NT2/D1 (cell line): ENCODE data around the gene CAMK2D.

ENCODE experiments used
- SUZ12 ChIP-seq: IDR thresholded peaks from 2 replicates; pipeline ENCODE4 v1.6.1; 2011; ENCODE audit not compliant: insufficient read length, insufficient read depth; ENCODE audit errors: extremely low read depth
- YY1 ChIP-seq: IDR thresholded peaks from 2 replicates; pipeline ENCODE4 v1.6.1; 2011; ENCODE audit not compliant: insufficient read length, insufficient read depth
- ZNF274 ChIP-seq: IDR thresholded peaks from 2 replicates; pipeline ENCODE4 v1.6.1; 2011; ENCODE audit warnings: mild to moderate bottlenecking, low read depth, low read length

DNA sequence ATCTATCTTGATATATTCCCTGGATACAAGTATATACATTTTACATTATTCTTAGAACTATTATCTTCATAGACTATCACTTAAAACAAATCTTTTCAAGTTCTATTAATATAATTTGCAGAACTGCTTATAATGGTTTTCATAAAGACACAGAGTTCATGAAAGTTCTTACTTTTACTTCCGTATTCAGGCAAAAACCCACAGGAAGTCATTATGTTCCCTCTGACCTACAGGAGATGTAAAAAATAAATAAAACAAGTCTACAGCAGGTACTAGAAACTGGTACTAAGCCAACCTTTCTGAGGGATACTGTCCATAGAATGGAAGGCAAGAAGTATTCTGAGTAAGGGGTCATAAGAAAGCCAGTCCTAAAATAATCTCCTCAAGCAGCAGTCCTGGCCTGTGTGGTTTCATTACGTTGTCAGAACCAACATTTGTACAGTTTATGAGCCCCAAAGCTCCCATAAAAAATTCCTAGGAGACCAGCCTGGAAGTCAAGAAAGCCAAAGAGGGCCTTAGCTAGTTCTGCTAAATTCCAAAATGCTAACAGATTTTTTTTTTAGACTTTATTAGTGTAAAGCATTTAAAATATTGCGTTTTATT is 68.6 kb downstream of the CAMK2D start:
- no peak for TF ChIP-seq YY1
- no peak for TF ChIP-seq ZNF274
- no peak for TF ChIP-seq SUZ12
